IMR-90 (cell line): ENCODE data around the gene PLXNB1. TPM values are rescaled to one million over a fixed set of nuclear protein-coding genes. Genes with fewer than 3 reads are reported as not detected.
"Not testable (repeated sequence)": the region's sequence is repeated elsewhere in the genome, so short reads cannot be mapped to it uniquely, and the experiment has no call there.

Experiments
- ATAC-seq: fragments of 200-7000 bp; cut with Tn5 transposase; 2 replicates; pipeline ENCODE4 v1.9.1; 2020; ENCODE audit warnings: low read depth, mild to moderate bottlenecking, moderate library complexity
- BruUV-seq: library from RNA; stranded (reverse); fragments of 400-500 nt; replicated peaks from 2 replicates; lab custom pipeline; 2021; lab: Mats Ljungman, UMichigan
- CTCF ChIA-PET: fragments of 300-600 bp; formaldehyde crosslinking; extraction: SDS; loops from one replicate; lab custom pipeline; 2021; ENCODE audit warnings: antibody characterized with exemption; lab: Yijun Ruan, JAX
- POLR2A ChIA-PET: fragments of 300-600 bp; sonication (Branson Sonifier 250); formaldehyde crosslinking; loops from one replicate; lab custom pipeline; 2022; ENCODE audit warnings: antibody characterized with exemption; ENCODE audit not compliant: unreplicated experiment; lab: Charles Lee
- DNase-seq: peaks from one replicate; pipeline ENCODE4 v3.0.0; 2013
- H2AFZ ChIP-seq: replicated peaks from 2 replicates; pipeline ENCODE3; 2013; ENCODE audit warnings: low read length, mild to moderate bottlenecking; ENCODE audit not compliant: poor library complexity
- H2AK5ac ChIP-seq: 2 replicates; pipeline ENCODE4 v1.6.1; 2013; ENCODE audit warnings: low read depth, low read length, inconsistent platforms
- H2AK9ac ChIP-seq: replicated peaks from 2 replicates; pipeline ENCODE3; 2013; ENCODE audit warnings: mild to moderate bottlenecking, low read depth, low read length, moderate library complexity; ENCODE audit not compliant: poor library complexity
- H2BK120ac ChIP-seq: 2 replicates; pipeline ENCODE4 v1.6.1; 2013; ENCODE audit warnings: low read depth, low read length, inconsistent platforms
- H2BK15ac ChIP-seq: 3 replicates; pipeline ENCODE4 v1.6.1; 2013; ENCODE audit warnings: low read depth, low read length, inconsistent platforms
- H2BK20ac ChIP-seq: 2 replicates; pipeline ENCODE4 v1.6.1; 2013; ENCODE audit warnings: low read depth, mild to moderate bottlenecking, inconsistent platforms, low read length, moderate library complexity
- H2BK5ac ChIP-seq: 2 replicates; pipeline ENCODE4 v1.6.1; 2013; ENCODE audit warnings: mild to moderate bottlenecking, low read depth, low read length, inconsistent platforms; ENCODE audit not compliant: poor library complexity, severe bottlenecking
- H3K14ac ChIP-seq: replicated peaks from 2 replicates; pipeline ENCODE4 v1.6.1; 2013; ENCODE audit warnings: low read depth, low read length, inconsistent platforms
- H3K18ac ChIP-seq: 2 replicates; pipeline ENCODE4 v1.6.1; 2013; ENCODE audit warnings: low read depth, low read length, control low read depth
- H3K23ac ChIP-seq: 2 replicates; pipeline ENCODE4 v1.6.1; 2013; ENCODE audit warnings: low read depth, low read length, inconsistent platforms
- H3K27ac ChIP-seq: 2 replicates; pipeline ENCODE4 v1.5.1; 2013; ENCODE audit warnings: mild to moderate bottlenecking, control low read depth, low read length; ENCODE audit not compliant: insufficient read depth
- H3K27me3 ChIP-seq: 2 replicates; pipeline ENCODE4 v1.6.1; 2013; ENCODE audit warnings: low read length; ENCODE audit not compliant: control insufficient read depth, insufficient read depth
- H3K36me3 ChIP-seq: 2 replicates; pipeline ENCODE4 v1.6.1; 2013; ENCODE audit warnings: low read length, mixed read lengths; ENCODE audit not compliant: control insufficient read depth, insufficient read depth
- H3K4ac ChIP-seq: 2 replicates; pipeline ENCODE4 v1.6.1; 2013; ENCODE audit warnings: low read depth, low read length, inconsistent platforms
- H3K4me1 ChIP-seq: 2 replicates; pipeline ENCODE4 v1.6.1; 2013; ENCODE audit warnings: low read length, mixed read lengths; ENCODE audit not compliant: control insufficient read depth, insufficient read depth
- H3K4me2 ChIP-seq: 2 replicates; pipeline ENCODE4 v1.6.1; 2013; ENCODE audit warnings: low read depth, mild to moderate bottlenecking, control low read depth, low read length, moderate library complexity
- H3K4me3 ChIP-seq: 2 replicates; pipeline ENCODE4 v1.5.1; 2013; ENCODE audit warnings: low read depth, mild to moderate bottlenecking, control low read depth, low read length, moderate library complexity; ENCODE audit not compliant: insufficient read depth
- H3K56ac ChIP-seq: 2 replicates; pipeline ENCODE4 v1.6.1; 2013; ENCODE audit warnings: low read length, inconsistent platforms; ENCODE audit not compliant: insufficient read depth; ENCODE audit errors: extremely low read depth
- H3K79me1 ChIP-seq, 2 experiments: 2 replicates each; pipeline ENCODE4 v1.6.1; 2013; ENCODE audit warnings: low read length in 2 of 2, inconsistent platforms in 1 of 2, low read depth in 1 of 2
- H3K9ac ChIP-seq: 2 replicates; pipeline ENCODE4 v1.6.1; 2013; ENCODE audit warnings: low read depth, low read length, control low read depth
- H3K9me1 ChIP-seq: 2 replicates; pipeline ENCODE4 v1.6.1; 2013; ENCODE audit warnings: low read length, inconsistent platforms; ENCODE audit not compliant: insufficient read depth
- H3K9me3 ChIP-seq: 2 replicates; pipeline ENCODE4 v1.6.1; 2013; ENCODE audit warnings: low read length; ENCODE audit not compliant: control insufficient read depth, insufficient read depth
- H4K20me1 ChIP-seq: 2 replicates; pipeline ENCODE4 v1.6.1; 2013; ENCODE audit warnings: low read length, inconsistent platforms; ENCODE audit not compliant: insufficient read depth
- H4K5ac ChIP-seq: 2 replicates; pipeline ENCODE4 v1.6.1; 2013; ENCODE audit warnings: mild to moderate bottlenecking, low read depth, low read length, control low read depth
- H4K8ac ChIP-seq, 2 experiments: 2 replicates each; pipeline ENCODE4 v1.6.1; 2013; ENCODE audit warnings: low read depth in 2 of 2, low read length in 2 of 2, control low read depth in 1 of 2, inconsistent platforms in 1 of 2
- H4K91ac ChIP-seq: 2 replicates; pipeline ENCODE4 v1.6.1; 2013; ENCODE audit warnings: low read depth, low read length, inconsistent platforms; ENCODE audit not compliant: insufficient read depth
- WGBS, 2 experiments: methylation state at CpG; one replicate each; pipeline versions ENCODE4 v1.1.5 to v1.1.7; 2013; ENCODE audit warnings: missing lambda C conversion rate in 2 of 2; ENCODE audit not compliant: insufficient read length in 1 of 2; ENCODE audit errors: extremely low coverage in 2 of 2; 5-methylcytosine and 5-hydroxymethylcytosine counted together
- dilution Hi-C: fragments of 300-500 bp; cut with HindIII; formaldehyde crosslinking; loops from one replicate; pipeline ENCODE4 v1.14.3; 2018; ENCODE audit warnings: low sequenced_read_pairs; ENCODE audit not compliant: unreplicated experiment
- in situ Hi-C: fragments of 300-500 bp; cut with MboI; formaldehyde crosslinking; loops from 3 replicates; pipeline ENCODE4 v1.14.3; 2019; ENCODE audit warnings: low sequenced_read_pairs, inconsistent platforms, mixed read lengths
- intact Hi-C: fragments of 100-400 bp; cut with micrococcal nuclease; formaldehyde crosslinking; loops from 2 replicates; pipeline ENCODE4 v1.10.0; 2022
- polyA plus RNA-seq, 3 experiments: library from polyadenylated mRNA; depleted of rRNA; stranded (reverse); fragments of >200 nt; gene quantifications; 2 replicates each; pipeline ENCODE4 v1.2.3, GENCODE V29; 2012; ENCODE audit warnings: low replicate concordance in 1 of 3
- total RNA-seq: library from RNA; depleted of rRNA; stranded (reverse); fragments of >200 nt; gene quantifications from 2 replicates; pipeline ENCODE4 v1.2.3, GENCODE V29; 2012

Gene PLXNB1
- total and polyA plus RNA-seq, 2 of the 4 experiments (the other 2 are of a cell fraction): 5.2 to 25.3 TPM

GRCh38 chr3:48461767-48462166, 31.9 kb upstream of the PLXNB1 start:
- intact Hi-C loops, H3K23ac ChIP-seq, H3K4me3 ChIP-seq, BruUV-seq, H4K20me1 ChIP-seq, H2AK9ac ChIP-seq, dilution Hi-C loops, H3K56ac ChIP-seq, H4K91ac ChIP-seq, H3K4me2 ChIP-seq, H3K4ac ChIP-seq, H2BK15ac ChIP-seq, H3K9me3 ChIP-seq, H2BK5ac ChIP-seq, H3K27ac ChIP-seq, H3K79me1 ChIP-seq, H2BK20ac ChIP-seq, H3K14ac ChIP-seq, H3K9ac ChIP-seq, H4K8ac ChIP-seq, H2BK120ac ChIP-seq, H3K27me3 ChIP-seq, H2AFZ ChIP-seq, CTCF ChIA-PET, H3K18ac ChIP-seq, DNase-seq, ATAC-seq, H3K9me1 ChIP-seq, H2AK5ac ChIP-seq, H4K5ac ChIP-seq, POLR2A ChIA-PET: not testable (repeated sequence)
- H3K4me1 ChIP-seq: peaks cover 13% of the 10 kb centered on the region
- in situ Hi-C loops: loop anchor here (10.0 kb wide), 1 partner anchor 203 kb away; the partner anchor contains the start of gene CELSR3
- H3K36me3 ChIP-seq: peaks cover 28% of the 10 kb centered on the region
- no CpG with 5 or more reads among the region's 7 CpGs for WGBS, 2 experiments
